Cortex of kidney (tissue), 1 donor: ENCODE data around the gene SUGCT.
A peak's percentile ranks its signal among the peaks of the same experiment; 100 is the strongest.
"Not testable (repeated sequence)": the region's sequence is repeated elsewhere in the genome, so short reads cannot be mapped to it uniquely, and the experiment has no call there.

Source experiments
- DNase-seq: peaks from one replicate; lab custom pipeline; 2025; lab: John Stamatoyannopoulos, UW

Gene SUGCT

DNA sequence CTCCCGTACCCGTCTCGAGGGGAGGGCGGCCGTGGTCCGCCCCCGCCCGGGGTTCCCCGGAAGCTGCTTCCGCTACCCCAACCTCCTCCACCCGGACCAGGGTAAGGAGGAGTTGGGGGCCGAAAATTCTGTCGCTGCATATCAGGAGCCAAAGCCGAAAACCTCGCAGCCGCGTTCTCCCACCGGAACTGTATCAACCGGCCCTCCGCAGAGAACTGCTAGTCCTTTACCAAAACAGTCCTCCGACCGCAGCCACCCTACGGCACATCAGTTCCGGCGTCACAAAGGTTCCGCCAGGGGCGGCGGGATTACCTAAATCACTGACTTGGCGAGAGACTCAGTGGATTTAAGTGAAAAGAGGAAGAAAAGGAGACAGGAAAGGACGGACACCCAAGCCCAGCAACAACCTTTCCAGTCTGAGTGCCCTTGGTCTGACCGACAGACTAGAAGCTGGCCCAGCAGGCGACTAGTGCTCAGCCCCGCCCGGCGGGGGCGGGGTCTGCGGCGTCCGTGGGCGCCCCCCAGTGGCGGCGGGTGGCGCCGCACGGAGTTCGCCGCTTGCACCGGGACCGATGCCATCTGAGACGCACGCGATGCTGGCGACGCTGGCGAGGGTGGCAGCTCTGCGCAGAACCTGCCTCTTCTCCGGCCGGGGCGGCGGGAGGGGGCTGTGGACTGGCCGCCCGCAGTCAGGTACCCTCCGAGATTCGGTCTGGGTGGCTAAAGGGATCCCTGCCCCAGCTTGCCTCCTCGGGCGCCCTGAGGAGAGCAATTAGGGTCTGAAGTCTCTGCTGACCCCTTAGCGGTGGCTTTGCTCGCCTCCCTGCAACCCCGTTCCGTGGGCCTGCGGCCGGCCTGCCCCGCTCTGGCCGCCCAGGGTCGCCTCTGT lies at the start of gene SUGCT, which contains the start of gene MPLKIP:
SUGCT (plus strand) TSS at position 578 of the 889 bp plus-strand sequence.
MPLKIP (minus strand) TSS at position 195 of the 889 bp plus-strand sequence; CDS start at position 140, 55 bp downstream.
- peak; percentile 57 for DNase-seq

DNA sequence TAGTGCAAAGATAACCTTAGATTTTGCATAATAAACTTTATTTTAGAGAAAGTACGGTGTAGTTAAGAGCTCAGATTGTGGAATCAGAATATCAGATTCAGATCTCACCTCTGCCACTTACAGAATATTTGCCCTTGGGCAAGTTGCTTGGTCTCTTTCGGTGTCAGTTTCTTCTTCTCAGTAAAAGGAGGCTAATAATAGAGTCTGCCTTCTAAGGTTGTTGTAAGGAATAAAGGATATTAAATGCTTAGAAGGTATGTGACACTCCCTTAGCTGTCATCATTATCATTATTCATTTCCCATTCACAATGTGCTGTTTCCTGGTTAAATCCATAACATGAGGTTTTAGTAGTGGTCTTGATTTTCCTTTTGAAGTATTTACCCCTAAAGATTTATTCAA lies 42.6 kb upstream of the SUGCT start:
- DNase-seq: no peak

DNA sequence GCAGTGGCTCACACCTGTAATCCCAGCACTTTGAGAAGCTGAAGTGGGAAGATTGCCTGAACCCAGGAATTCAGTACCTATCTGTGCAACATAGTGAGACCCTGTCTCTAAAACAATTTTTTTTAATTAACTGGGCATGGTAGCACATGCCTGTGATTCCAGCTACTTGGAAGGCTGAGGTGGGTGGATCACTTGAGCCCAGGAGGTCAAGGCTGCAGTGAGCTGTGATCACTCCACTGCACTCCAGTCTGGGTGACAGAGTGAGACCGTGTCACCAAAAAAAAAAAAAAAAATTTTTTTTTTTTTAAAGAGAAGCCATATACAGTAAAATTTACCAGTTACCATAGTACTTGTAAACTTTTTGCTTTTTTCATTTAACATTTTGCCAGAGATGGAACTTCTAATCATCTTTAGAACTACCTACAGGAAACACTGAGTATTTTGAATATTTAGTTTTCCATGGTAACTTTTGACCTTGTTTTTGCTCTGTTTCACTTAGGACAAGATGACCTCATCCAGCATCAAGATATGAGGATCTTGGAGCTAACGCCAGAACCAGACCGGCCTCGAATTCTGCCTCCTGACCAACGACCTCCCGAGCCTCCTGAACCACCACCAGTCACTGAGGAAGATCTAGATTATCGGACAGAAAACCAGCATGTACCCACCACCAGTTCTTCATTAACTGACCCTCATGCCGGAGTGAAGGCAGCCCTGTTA lies 41.0 kb upstream of the SUGCT start:
- DNase-seq: no peak

DNA sequence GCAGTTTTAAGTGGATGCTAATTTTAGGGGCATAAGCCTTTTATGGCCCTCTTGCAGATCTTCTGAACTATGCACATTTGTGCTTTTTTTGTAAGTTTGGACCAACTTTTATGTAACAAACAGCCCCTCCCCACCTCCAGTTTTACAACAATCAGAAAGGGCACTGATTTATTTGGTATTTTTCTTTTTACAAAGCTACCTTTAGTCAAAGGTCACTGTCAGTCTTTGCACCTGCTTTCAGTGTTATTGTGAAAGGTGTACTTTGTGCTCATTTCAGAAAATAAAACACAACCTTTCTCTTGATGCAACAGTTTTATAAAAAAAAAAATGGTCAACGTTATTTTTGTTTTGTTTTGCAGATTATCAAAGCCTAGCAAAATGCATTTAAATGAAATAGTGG lies 39.6 kb upstream of the SUGCT start:
- DNase-seq: no peak

DNA sequence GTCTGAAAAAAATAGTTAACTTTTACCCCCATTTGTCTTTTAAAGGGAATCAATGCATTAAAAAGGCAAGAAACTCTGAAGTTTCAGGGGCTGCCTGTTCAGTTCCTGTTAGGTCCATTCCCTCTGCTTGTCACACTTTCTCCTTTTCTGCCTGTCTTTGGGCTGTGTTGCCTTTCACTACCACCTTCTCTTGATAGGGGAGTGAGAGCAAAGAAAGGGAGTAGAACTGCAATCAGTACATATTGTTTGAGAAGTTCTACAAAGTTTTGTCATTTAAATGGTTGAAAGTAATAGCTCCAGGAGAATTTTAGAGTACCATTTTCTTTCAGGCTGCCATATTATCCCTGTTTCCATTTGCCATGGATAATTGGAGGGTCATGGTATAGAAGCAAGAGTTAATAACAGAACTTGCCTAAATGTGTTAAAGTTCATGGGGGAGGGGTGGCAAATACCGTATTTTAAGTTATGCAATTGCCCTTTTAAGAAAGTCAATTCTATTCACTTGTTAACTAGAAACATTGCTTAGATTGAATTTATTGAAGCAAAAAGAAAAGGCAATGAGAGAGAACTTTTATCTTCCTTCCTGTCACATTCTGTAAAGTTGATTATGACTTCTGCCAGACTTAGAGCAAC lies 39.0 kb upstream of the SUGCT start:
- DNase-seq: no peak

DNA sequence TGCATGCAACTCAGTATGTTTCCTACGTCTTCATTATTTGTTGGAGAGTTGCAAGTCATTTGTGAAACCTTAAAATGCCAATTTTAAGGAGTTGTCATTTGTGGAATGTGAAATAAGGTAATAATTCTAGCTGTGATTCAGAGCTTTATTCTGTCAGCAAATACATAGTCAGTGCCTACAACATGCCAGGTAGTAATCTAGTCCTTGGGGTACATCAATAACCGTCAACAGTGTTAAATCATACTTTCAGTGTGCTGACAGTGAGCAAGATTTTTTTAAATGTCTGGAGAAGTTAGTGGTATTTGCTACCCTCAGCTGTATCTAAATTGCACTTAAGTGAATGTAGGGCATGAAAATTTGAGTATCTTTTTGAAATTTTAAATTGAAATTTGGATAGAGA lies 37.1 kb upstream of the SUGCT start:
- DNase-seq: no peak

DNA sequence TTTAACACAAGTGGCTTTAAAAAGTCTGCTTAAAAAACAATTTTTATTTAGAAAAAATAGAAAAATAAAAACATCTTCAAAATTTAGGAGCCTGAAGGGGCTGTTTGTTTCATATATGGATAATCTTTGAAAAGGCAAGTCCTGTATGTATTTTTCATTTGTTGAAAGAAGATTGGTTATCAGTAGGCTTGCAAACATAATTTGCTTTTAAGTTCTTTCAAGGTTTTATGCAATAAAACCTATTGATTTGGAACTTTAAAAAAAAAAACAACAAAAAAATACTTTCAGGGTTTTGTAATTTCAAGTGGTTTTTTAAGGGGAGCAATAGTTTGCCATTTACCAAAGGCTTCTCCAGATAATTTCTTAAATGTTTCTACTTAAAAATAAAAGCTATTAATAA lies 36.0 kb upstream of the SUGCT start:
- DNase-seq: no peak

DNA sequence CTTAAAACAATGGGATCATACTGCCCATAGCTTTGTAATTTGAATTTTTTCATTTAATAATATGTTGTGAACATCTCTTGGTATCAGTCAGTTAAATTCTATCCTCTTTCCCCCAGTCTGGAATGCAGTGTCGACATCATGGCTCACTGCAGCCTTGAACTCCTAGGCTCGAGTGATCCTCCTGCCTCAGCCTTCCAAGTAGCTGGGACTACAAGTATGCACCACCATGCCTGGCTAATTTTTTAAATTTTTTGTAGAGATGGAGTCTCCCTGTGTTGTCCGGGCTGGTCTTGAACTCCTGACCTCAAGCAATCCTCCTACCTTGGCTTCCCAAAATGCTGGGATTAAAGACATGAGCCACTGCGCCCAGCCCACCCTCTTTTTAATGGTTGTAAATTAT lies 35.0 kb upstream of the SUGCT start:
- DNase-seq: no peak

DNA sequence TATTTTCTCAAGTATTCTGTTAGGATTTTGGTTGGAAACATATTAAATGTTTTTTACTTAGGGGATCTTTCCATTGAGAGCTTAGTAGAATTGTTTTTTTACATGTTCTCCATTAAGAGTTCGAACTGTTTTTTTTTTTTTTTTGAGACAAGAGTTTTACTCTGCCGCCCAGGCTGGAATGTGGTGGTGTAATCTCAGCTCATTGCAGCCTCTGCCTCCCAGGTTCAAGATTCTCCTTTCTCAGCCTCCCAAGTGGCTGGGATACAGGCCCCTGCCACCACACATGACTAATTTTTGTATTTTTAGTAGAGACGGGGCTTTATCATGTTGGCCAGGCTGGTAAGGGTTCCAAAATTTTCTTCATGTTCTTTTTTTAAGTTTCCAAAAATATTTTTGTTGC lies 33.6 kb upstream of the SUGCT start:
- DNase-seq: no peak

DNA sequence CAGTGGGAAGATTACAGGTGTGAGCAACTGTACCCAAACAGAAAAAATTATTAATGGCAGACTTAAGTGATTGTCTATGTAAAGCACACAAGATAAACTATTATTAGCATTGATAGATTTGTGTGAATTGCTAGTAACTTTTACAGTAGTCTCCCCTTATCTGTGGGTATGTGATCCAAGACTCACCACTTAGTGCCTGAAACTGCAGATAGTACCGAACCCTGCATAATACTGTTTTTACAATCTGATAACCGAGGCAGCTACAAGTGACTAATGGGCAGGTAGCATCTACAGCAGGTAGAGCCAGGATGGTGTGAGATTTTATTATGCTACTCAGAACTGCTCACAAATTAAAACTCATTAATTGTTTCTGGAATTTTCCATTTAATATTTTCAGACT lies 31.9 kb upstream of the SUGCT start:
- no peak for DNase-seq

DNA sequence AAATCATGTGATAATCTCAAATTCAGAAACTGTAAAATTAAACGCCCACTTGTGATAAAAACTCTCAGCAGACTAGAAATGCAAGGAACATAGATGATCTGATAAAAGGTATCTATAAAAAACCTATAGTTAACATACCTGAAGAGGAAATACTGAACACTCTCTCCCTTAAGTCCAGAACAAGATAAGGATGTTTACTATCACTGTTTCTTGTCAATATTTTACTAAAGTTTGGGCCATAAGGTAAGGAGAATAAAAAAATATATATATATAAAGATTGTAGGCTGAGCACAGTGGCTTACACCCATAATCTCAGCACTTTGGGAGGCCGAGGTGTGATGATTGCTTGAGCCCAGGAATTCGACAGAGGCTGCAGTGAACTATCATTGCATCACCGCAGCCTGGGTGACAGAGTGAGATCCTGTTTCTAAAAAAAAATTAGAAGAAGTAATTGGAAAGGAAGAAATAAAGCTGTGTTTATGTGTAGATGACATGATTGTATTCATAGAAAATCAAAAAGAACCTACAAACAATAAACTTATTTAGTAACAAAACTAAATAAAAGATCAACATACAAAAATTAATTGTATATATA lies 28.8 kb upstream of the SUGCT start:
- DNase-seq: no peak

DNA sequence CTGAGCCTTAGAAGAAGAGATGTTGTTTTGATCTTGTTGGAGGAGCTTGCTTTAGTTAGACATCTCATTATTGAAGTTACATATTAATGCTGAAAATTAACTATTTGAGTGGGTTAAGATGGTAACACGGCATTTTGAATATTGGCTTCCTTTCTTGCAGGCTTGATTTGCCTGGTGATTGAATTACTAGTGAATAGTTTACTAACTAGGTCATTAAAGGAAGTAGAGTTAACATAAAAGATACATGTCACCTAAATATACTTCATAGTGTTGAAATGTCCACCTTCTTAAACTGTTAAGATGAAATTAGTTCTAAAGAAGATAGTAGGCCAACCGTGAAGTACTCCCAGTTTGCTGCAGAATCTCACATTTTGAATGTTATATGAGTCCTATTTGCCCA lies 18.9 kb upstream of the SUGCT start:
- no peak for DNase-seq

DNA sequence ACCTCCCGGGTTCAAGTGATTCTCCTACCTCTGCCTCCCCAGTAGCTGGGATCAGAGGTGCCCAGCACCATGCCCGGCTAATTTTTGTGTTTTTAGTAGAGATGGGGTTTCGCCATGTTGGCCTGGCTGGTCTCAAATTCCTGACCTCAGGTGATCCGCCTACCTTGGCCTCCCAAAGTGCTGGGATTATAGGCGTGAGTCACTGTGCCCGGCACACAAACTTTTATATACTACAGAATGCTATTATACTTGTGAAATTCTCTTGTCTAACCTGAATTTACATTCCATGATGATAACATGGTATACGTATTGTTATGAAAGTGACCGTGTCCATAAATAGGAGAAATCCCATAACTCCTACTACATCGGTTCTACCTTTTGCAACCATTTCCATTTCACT lies 17.6 kb upstream of the SUGCT start:
- not testable (repeated sequence) for DNase-seq

DNA sequence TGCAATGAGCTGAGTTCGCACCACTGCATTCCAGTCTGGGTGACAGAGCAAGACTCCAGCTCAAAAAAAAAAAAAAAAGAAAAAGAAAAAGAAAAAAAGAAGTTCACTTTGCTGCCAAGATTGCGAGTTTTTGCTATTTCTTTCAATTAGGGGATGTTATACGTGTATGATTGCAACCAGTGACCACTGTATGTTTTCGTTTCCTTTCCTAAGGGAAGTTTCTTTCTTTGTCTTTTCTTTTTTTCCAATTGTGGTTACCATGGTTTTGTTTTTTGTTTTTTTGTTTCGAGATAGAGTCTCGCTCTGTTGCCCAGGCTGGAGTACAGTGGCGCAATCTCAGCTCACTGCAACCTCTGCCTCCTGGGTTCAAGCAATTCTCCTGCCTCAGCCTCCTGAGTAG lies 16.6 kb upstream of the SUGCT start:
- DNase-seq: not testable (repeated sequence)

DNA sequence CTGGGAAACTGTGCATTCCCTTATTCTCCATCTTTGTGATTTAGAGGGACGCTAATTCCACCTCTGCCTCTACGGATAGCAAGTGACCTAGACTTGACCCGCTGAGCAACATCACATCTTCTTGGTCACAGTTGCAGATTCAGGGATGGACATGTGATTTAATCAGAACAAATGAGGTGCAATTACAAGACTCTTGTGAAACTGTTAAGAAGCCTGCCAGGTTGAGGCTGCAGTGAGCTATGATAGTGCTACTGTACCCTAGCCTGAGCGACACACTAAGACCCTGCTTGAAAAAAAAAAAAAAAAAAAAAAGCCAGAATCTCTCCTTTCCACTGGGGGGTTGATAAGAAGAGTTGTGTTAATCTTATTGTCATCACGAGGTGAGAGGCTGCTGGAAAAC lies 14.8 kb upstream of the SUGCT start:
- DNase-seq: no peak

DNA sequence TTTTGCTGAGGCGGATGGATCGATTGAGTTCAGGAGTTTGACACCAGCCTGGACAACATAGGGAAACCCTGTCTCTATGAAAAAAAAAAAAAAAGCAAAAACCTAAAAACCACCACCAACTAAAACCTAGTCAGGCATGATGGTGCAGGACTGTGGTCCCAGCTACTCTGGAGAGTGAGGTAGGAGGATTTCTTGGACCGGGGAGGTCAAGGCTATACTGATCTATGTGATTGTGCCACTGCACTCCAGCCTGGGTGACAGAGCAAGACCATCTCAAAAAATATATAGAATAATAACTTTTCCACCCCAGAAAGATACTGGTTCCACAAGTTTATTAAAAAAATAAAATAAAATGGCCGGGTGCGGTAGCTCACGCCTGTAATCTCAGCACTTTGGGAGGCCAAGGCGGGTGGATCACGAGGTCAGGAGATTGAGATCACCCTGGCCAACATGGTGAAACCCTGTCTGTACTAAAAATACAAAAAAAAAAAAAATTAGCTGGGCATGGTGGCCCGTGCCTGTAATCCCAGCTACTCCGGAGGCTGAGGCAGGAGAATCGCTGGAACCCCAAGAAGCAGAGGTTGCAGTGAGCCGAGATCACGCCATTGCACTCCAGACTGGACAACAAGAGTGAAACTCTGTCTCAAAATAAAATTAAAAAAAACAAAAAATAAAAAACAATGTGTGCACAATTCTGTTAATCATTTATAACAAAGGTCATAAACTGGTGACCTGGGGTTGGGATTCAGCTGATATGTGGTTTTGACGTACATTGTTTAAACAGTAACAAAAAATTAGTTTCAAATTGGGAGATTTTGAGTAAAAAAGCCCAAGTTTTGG lies 12.5 kb upstream of the SUGCT start:
- not testable (repeated sequence) for DNase-seq

DNA sequence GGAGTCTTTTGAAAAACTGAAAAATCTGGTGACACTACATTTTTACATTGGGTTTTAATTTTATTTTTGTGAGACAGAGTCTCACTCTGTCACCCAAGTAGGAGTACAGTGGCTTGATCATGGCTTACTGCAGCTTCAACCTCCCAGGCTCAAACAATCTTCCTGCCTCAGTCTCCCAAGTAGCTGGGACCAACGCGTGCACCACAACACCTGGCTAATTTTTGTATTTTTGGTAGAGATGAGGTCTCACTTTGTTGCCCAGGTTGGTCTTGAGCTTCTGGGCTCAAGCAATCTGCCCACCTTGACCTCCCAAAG lies 11.9 kb upstream of the SUGCT start:
- no peak for DNase-seq

DNA sequence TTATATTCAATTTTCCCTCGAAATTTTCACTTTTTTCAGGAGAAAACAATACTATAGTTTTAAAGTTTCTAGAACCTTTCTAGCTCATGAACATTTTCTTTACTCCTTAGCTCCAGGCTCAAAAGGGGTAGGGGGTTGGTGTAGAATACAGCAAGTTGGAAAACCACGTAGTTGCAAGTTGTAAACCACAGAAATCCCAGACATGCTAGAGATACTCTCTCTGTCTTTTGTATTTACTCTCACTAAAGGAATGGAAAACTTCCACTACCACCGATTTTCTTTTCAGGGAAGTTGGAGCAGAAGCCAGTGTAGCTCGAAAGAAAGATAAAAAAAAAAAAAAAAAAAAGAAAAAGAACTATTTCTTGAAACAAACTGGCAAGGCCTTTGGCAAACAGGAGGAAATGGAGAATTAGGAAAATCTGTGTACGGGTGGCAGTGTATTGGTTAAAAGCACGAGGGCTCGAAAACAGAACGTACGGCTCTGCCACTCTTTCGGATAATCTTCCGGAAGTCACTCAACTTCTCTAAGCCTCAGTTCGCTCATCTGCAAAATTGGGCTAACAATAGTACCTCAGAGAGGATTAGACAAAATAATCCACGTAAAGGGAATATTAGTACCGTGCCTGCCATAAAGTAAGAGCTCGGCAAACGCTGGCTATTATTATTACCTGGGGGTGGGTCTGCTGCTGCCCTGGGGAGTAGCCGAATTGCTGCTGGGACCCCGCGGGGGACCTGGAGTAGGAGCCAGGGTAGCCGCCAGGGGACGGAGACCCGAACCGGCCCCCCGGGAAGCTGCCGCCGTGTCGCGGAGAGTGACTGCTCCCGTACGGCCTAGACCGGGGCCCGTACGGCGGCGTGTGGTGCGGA lies 1.0 kb upstream of the SUGCT start:
- DNase-seq: no peak

DNA sequence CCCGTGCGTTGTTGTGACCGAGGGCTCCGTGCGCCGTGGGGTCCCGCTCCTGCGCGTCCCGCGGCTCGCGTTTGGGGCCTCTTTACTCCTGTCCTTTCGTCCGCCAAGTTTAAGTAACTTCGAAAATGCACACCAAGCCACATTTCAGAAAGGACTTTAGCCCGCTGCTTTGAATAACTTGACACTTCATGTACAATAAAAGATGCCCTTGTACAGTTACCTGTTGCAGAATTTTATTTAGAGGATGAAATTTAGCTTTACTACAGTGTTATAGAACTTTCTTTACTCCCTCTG lies 459 bp downstream of the SUGCT start:
- DNase-seq: no peak

DNA sequence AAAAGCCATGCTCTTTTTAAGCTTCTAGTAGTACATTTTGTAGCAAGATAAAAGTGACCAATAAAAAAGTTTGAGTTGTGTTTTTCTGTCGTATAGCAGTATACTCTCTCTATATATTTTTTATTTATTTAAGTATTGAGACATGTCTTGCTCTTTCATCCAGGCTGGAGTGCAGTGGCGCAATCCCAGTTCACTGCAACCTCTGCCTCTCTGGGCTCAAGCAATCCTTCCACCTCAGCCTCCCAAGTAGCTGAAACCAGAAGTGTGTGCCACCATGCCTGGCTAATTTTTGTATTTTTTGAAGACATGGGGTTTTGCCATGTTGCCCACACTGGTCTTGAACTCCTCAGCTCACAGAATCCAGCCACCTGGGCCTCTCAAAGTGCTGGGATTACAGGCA lies 2.8 kb downstream of the SUGCT start:
- DNase-seq: no peak

DNA sequence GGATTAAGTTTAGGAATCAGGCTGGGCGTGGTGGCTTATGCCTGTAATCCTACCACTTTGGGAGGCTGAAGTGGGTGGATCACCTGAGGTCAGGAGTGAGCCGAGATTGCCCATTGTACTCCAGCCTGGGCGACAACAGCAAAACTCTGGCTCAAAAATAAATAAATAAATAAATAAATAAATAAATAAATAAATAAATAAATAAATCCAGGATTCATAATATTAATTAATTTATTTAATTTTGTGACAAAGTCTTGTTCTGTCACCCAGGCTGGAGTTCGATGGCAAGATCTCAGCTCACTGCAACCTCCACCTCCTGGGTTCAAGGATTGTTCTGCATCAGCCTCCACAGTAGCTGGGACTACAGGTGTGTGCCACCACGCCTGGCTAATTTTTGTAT lies 4.2 kb downstream of the SUGCT start:
- DNase-seq: no peak
